GM19193 (cell line): Measurements from ENCODE around the gene SFTA2.
A peak's percentile ranks its signal among the peaks of the same experiment; 100 is the strongest.

Source experiments
- POLR2A ChIP-seq: IDR thresholded peaks from 4 replicates; pipeline ENCODE4 v1.6.1; 2011; ENCODE audit not compliant: insufficient read depth, insufficient read length; ENCODE audit errors: extremely low read depth

Gene SFTA2

GRCh38 chr6:30928677-30929076, 3.3 kb downstream of the SFTA2 start:
- TF ChIP-seq POLR2A = no peak

- TF ChIP-seq POLR2A = no peak
Observed at GRCh38 chr6:30926644-30927043, 5.3 kb downstream of the SFTA2 start.

GRCh38 chr6:30922447-30922852, 9.5 kb downstream of the SFTA2 start:
- no peak for TF ChIP-seq POLR2A

GRCh38 chr6:30918670-30919069, 13.3 kb downstream of the SFTA2 start:
- no peak for TF ChIP-seq POLR2A

GRCh38 chr6:30917487-30917886, 14.5 kb downstream of the SFTA2 start:
- TF ChIP-seq POLR2A = no peak

- TF ChIP-seq POLR2A = no peak
Observed at GRCh38 chr6:30917041-30917440, 14.9 kb downstream of the SFTA2 start.

- TF ChIP-seq POLR2A = no peak
Observed at GRCh38 chr6:30915591-30915946, 16.4 kb downstream of the SFTA2 start.

- TF ChIP-seq POLR2A = no peak
Observed at GRCh38 chr6:30914854-30915590, 16.9 kb downstream of the SFTA2 start.

- peak; percentile 69 for TF ChIP-seq POLR2A
Observed at GRCh38 chr6:30914076-30914853, 17.7 kb downstream of the SFTA2 start, which contains the start of gene VARS2. Gene VARS2, plus strand, starts transcription at chr6:30914238. Its CDS starts 599 bp downstream, at chr6:30914837.

GRCh38 chr6:30913721-30914075, 18.3 kb downstream of the SFTA2 start:
- TF ChIP-seq POLR2A = no peak

GRCh38 chr6:30912746-30913520, 19.0 kb downstream of the SFTA2 start:
- TF ChIP-seq POLR2A = no peak

GRCh38 chr6:30908700-30909099, 23.3 kb downstream of the SFTA2 start:
- TF ChIP-seq POLR2A = no peak

GRCh38 chr6:30907758-30908591, 24.0 kb downstream of the SFTA2 start, which contains the start of gene GTF2H4:
Gene GTF2H4, plus strand, starts transcription at chr6:30908207.
- TF ChIP-seq POLR2A = peak; percentile 57

- TF ChIP-seq POLR2A = no peak
Observed at GRCh38 chr6:30903236-30903635, 28.7 kb downstream of the SFTA2 start.
